Islet of Langerhans (tissue), 1 donor: Measurements from ENCODE around the gene ROBO1.
A peak's percentile ranks its signal among the peaks of the same experiment; 100 is the strongest.
"Not testable (repeated sequence)": the region's sequence is repeated elsewhere in the genome, so short reads cannot be mapped to it uniquely, and the experiment has no call there.

Source experiments
- FAIRE-seq: peaks from one replicate; lab custom pipeline; 2011; peaks lifted over from hg19 to GRCh38; lab: Jason Lieb, UNC

Gene ROBO1

DNA sequence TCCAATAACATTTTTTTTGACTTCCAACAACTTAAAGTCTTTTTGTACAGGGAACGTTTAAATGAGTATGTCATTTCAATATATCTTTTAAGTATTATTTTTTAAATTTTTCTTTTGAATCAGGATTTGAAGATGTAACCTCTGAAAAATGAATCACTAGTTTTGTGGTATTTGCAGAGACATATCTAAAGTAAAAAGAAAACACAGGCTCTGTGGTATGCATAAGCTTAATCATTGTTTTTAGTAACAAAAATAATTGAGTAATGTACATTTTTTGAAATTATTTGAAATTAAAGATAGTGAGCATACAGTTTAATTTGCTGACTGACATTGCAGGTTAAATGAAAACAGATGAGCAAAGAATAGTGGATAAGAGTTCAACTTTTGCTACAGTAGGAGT is 531.3 kb downstream of the ROBO1 start:
- FAIRE-seq, result no peak

DNA sequence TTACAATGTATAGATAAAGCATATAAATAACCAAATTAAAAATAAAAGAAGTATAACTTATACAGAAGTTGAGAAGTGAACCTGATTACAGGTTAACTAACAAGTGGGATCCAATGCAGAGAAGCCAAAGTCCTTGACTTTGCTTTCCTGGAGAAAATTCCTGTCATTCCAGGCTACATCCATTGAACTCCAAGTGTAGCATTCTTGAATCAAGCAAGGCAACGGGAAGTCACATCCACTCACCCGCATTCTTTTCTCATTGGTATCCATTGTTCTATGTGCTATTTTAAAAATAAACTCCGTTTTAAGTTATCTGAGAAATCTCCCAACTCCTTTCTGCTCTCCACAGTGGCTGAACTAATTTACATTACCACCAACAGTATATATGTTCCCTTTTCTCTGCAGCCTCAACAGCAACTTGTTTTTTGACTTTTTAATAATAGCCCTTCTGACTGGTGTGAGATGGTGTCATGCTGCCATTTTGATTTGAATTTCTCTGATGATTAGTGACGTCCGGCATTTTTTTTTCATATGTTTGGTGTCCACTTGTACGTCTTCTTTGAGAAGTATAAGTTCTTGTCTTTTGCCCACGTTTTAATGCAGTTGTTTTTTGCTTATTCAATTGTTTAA is 534.3 kb downstream of the ROBO1 start:
- no peak for FAIRE-seq

DNA sequence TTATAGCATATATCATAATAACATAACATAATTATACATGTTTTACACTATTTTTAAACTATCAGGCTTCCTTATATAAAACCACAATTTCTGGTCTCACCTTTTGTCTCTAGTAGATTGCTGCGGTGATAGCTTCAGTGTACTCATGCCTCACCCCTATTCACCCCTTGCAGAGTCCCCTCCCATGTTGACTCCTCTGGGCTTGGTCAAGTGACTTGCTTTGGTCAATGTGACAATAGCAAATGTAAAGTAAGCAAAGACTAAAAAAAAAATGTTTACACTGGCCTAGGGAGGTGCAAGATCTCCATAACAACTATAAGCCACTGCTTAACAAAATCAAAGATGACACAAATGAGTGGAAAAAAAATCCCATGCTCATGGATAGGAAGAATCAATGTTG is 537.5 kb downstream of the ROBO1 start:
- FAIRE-seq, result no peak

DNA sequence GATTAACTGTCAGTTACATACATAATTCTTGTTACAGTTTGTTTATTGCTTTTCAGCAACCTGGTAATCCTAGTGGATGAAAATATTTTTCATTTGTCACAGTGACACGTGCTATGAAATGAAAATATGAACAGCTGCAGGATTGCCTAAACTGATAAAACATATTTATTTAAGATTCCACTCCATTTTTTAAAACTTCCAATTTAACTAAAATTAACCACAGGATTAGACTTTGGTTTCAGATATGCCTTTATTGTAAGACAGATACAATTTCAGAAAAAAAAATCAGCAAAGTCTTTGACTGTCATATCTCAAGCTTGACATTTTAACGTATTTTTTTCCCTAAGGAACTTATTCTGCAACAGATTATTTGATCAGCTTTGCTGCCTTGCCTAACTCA is 550.7 kb downstream of the ROBO1 start:
- no peak for FAIRE-seq

DNA sequence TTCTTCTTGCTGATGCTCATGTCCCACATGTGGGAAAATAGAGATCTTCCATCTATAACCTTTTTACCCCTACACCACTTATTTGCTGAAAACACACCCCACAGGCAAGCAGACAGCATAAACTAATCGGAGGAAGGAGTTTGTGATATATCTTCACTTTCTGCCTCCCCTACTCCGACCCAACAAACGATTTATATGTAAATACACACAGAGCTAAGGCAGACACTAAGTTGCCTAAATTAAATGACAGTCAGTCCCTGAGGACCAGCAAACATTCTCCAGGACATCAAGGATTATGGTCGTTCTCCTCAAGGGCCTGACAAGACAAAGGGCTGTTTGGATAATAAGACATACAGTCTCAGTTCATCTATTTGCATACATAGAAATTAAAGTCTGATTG is 552.5 kb downstream of the ROBO1 start:
- FAIRE-seq, result no peak

DNA sequence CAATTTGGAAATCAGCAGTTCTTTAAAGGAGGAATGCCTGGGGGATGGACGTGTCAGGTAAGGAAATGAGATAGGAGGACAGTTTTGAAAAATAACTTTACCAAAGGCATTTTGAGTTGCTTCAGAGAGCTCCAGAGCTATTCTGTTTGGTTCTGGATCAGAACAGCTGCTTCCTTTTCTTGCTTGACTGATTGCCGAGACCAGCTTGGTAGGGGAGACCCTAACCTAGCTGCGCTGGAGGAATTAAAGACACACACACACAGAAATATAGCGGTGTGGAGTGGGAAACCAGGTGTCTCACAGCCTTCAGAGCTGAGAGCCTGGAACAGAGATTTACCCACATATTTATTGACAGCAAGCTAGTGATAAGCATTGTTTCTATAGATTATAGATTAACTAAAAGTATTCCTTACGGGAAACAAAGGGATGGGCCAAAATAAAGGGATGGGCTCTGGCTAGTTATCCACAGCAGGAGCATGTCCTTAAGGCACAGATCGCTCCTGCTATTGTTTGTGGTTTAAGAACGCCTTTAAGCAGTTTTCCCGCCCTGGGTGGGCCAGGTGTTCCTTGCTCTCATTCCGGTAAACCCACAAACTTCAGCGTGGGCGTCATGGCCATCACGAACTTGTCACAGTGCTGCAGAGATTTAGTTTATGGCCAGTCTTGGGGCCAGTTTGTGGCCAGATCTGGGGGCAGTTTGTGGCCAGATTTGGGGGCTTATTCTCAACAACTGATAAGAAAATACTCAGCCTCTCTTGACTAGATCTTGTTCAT is 556.0 kb downstream of the ROBO1 start:
- FAIRE-seq, result no peak

DNA sequence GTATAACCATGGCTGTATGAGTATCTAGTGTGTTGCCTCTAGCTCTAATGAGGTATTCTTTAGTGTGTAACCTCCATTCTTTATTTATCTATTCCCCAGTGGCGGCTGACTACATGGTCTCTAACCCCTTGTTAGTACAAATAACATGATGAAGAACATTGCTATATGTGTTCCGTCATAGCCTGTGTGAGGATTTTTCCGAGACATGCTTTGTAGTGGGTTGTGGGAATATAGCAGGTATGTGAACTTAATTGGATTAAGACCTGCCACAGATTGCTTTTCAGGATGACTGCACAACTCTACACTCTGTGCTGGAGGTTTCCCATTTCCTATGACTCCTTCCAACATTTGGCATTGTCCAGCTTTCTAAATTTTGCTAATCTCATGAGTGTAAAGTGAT is 563.4 kb downstream of the ROBO1 start:
- no peak for FAIRE-seq

DNA sequence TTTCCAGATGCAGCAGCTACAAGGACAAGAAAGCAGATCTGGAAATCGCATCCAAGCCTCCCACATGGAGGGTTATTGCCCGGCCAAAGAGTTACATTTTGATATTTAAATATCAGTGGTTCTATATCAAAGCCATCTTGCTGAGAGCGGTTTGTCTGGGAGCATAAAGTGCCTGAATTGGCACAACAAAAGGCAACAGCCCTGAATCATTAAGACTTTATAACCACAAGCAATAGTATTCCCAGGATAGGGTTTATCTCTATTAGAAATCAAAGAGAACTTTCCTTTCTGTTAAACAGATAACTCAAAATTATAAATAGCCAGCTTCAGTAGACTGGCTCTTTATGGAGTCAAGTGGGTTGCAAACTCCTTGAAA is 564.7 kb downstream of the ROBO1 start:
- no peak for FAIRE-seq

DNA sequence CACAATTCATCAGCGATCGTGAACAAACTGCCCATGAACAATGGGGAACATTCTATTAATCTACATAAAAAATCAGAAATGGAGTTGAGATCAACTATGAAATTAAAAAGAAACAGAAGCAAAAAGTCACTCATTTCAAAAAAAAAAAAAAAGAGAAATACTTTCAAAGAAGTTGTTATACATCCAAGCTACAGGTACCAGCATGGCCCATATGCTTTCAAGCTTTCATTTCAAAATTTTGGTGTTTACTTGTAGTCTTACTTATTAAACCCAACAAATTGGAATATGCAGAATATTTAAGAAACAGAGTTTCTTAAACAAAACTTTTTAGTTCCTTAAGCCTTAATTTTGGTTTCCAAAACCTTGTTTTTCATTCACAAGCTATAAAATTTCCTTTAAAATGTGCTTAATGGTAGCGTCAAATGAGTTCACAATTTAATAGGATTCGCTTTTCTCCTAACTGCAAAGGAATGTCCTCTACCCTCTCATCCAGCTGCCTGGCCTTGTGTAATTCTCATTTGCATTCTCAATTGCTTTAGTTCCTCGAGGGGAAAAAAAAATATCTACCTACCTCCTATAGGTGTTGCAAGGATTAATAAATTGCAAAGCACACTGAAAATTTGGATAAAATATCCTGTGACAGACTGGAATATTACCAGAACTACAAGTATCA is 565.2 kb downstream of the ROBO1 start:
- FAIRE-seq, result no peak

DNA sequence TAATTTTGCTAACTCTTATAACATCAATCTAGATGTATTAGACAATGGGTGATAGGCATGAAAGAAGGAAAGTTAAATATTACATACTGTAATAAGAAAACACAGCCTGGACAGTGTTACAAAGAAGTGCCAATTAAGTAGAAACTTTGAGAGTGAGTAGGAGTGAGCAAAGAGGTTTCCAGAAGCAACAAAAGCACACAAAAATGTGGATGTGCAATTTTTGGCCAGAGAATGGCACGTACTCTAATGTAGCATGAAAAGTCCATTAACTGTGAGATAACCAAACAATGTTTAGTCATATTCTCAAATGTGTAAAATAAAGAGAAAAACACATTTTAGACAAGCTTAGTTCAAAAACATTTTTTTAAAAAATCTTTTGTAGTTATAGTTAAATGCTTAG is 567.3 kb downstream of the ROBO1 start:
- FAIRE-seq, result peak; percentile 56

DNA sequence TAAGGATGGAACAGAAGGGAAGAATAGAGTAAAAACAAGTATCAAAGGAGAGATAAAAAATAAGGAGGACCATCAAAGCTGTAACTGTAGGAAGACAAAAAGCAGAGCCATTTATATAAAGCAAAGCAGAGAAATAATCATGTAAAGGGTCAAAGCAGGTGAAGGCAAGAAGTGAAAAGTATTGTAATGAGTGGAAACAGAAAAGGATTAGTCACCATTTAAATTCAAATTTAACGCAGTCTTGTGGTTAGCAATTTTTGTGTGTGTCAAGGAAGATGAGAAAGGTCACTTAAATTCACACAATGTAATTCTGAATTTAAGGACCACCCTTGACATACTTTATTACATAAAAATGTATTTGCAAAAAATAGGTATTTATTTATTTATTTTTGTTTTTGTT is 567.8 kb downstream of the ROBO1 start:
- FAIRE-seq, result peak; percentile 38

DNA sequence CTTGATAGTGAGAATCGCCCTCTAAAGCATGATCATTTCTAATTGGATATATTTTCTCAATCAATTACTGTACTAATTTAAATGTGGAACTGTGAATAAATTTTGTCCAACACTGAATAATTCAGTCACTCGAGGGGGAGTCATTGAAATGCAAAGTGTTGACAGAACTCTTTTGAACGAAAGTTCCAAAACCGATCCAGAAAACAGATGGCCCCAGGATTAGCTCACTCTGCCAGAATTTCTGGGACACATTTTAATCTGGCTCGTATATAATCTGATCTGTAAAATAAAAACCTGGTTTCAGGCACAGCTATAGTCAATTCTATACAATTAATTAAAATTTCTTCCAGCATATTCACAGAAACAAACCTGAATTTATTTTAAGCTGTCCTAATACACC is 580.4 kb downstream of the ROBO1 start:
- FAIRE-seq, result no peak

DNA sequence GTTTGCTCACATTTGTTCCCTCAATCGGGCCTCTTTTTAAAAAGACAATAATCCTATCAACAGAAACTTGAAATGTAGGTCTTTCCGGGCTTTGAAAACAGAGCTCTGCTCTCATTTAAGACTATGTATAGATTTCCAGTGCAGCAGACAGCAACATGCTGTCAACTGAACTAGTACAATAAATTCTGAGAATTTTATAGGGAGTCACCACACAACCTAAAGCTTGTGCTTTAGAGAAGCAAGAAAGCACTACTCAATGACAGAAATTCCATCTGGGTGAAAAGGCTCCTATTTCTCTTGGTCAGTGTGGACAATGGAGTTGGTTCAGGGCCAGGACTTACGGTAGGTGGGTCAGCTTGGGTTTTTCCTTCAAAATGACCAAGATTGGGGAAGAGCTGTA is 583.5 kb downstream of the ROBO1 start:
- FAIRE-seq, result no peak

DNA sequence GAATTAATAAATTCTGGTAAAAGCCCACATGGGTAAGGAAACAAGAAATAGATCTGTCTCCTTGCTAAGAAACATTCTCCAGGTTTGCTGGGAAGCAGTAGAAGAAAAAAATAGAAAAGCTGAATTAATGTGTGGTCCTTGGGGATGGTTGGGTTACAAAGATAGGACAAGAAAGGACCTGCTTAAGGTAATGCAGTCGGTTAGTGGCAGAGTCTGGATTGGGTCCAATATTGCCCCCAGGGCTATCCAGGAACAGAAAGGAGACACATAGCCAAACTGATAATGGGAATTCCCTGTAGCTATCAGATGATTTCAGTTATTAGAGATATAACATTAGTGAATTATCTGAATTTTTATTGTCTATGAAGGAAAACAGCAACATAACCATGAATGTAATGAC is 584.3 kb downstream of the ROBO1 start:
- no peak for FAIRE-seq

DNA sequence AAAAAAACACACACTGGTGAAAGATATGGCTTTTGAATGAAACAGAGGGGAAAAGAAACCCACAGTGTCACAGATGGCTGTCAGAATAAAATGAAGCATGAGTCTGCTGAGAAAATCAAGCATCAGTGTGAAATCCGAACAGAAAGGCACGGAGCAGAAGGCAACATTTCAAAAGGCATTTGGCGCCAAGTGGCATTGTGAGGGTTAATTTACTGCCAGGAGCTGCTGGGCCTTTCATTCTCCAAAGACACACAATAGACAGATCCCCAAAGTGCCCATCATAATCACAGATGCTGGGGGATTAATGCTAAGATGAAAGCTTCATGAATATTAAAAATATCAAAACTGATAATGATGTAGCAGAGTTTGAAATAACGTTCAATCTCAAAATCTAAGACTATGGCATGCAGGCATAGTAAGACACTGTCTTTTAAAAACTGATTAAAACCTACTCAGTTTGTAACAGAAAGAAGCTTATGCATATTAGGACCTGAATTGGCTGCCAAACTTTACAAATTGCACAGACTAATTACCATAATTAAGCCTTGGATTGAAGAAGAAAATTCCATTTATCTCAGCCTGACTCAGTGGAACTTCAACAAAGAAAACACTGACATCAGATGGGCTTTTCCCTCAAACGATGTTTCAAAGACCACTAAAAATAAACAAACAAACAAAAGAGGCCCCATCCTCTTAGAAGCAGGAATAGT is 589.2 kb downstream of the ROBO1 start:
- no peak for FAIRE-seq

DNA sequence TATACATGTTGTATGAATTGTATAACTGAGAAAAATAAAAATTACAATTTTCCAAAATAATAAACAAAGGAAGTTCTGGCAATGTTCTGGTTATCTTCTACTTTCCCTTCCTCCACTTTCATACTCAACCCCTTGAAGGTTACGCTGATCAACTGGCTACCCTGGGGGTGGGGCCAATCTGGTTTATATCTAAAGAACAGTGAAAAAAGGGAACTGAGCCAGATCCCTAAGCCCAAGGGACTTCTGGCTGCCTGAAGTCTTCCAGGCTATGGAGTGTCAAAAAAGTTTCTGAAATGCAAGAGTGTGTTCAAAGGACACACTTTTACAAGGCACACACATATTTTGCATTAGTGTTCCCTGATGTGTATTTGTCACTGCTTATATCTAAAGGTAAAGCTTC is 591.9 kb downstream of the ROBO1 start:
- FAIRE-seq, result no peak

DNA sequence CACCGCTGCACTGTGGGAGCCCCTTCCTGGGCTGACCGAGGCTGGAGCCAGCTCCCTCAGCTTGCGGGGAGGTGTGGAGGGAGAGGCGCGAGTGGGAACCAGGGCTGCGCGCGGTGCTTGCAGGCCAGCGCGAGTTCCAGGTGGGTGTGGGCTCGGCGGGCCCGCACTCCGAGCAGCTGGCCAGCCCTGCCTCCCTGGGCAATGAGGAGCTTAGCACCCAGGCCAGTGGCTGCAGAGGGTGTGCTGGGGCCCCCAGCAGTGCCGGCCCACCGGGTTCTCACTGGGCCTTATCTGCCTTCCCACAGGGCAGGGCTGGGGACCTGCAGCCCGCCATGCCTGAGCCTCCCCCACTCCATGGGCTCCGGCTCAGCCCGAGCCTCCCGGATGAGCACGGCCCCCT is 594.5 kb downstream of the ROBO1 start:
- not testable (repeated sequence) for FAIRE-seq

DNA sequence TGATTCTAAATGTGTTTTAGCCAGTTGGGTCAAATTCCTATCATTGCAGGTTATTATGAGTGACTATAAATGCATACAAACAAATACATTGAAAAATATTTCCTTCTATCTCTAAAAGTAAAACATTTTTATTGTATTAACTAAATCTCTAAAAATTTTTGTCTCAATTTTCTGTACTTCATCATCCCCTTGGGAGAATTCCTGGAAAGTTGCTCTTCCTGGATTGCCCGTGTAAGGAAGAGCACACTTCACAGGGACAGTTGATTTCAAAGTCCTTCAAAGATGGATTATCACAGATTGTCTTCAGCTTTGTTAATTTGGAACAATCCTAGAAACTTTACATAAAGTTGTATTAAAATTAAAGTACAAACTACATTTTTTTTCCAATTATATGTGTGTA is 595.6 kb downstream of the ROBO1 start:
- FAIRE-seq, result no peak

DNA sequence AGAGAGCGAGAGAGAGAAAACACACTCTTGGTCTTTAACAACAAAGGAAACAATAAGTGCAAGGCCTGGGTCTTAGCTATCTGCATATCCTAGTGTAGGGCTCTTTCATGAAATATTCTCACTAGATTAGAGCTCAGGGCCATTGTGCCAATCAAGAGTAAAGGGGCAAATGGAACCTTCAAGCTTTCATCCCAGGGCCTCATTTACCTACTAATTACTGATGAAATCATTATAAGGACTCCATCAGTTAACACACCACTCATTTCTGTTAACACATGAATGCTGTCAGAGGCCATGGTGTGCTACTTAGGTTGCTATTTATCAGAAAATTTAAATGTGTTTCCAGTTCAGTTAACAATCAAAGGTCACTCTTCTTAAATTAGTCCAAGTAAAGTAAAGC is 597.8 kb downstream of the ROBO1 start:
- FAIRE-seq, result no peak

DNA sequence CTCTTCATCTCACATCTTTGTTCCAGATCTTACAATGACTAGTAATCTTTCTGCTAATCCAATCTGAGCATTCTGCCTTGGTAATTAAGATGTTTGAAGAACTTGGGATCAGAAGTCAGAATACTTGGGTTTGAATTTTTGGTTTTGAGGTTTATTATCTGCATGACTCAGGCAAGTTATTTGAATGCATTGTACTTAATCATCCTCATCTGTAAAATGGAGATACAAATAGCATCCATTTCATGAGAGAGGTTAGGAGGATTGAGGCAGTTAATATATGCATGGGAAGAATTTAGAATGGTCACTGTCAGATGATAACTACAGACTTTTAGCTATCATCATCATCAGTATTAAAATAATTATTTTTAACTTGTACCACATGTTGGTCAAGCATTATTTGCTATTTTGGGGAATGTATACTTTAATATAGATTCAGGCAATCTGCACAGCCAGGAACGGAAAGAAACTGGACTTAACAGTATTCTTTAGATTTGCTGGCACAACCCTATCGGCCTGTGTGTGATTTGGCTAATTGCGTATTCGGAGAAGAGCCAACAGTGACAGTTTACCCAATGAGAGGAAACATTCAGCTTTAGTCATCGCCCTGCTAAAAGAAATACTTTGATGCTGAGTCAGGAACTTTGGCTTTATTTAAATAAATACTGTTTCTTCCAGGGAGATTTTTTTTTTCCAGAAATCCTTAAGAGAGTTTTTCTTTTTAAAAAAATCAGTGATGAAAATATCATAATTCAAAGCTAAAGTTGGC is 600.0 kb downstream of the ROBO1 start:
- peak; percentile 9 for FAIRE-seq

DNA sequence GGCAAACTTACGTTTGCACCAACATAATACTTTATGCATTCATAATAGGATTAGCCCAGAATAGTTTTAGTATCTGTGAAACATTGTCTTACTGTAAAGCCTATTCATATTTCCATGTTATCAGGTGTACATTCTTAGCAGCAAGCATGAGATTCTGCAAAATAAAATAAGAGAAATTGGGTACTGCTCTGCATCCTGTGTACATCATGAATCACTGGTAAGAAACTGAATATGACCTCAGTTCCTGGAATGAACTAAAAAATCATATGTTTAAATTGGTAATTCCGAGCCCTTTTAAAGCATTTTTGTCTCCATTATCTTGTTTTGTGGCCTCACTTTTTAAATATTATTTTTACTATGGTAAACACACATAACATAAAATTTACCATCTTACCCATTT is 605.1 kb downstream of the ROBO1 start:
- no peak for FAIRE-seq

DNA sequence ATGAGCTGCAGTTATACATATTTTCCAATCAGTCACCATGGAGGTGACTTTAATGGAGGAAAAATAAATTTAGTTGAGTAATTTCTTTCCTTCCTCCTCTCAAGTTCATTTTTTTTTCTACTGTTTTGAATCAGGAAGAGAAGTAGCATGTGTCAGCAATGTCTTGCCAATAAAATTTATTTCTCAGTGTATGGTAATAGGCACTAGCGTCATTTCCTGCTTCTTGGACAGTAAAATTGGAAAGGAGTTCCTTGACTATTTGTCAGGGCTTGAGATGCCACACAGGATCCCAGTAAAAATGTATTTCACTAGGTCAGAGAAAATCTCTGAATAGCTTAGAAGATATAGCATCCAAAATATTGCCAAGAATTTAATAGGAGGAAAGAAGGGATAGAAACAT is 605.9 kb downstream of the ROBO1 start:
- no peak for FAIRE-seq
